H1 (cell line): Measurements from ENCODE around the gene TSR1. TPM values are rescaled to one million over a fixed set of nuclear protein-coding genes. Genes with fewer than 3 reads are reported as not detected.

Experiments used
- CTCF ChIA-PET: fragments of 300-600 bp; sonication (Branson Sonifier 250); formaldehyde crosslinking; loops from one replicate; lab custom pipeline; 2021; ENCODE audit not compliant: partially characterized antibody; lab: Charles Lee
- POLR2A ChIA-PET: fragments of 300-600 bp; sonication (Branson Sonifier 250); formaldehyde crosslinking; loops from one replicate; lab custom pipeline; 2021; ENCODE audit warnings: inconsistent platforms; ENCODE audit not compliant: partially characterized antibody; lab: Charles Lee
- DNase-seq, 2 experiments: peaks; one replicate each; pipeline versions ENCODE4 v3.0.0 to v3.0.0-alpha.2; 2010 to 2022; ENCODE audit warnings: low spot score in 2 of 2, low read depth in 1 of 2, mixed read lengths in 1 of 2
- FAIRE-seq: peaks from 2 replicates; lab custom pipeline; 2011; peaks lifted over from hg19 to GRCh38; lab: Jason Lieb, UNC
- H2AFZ ChIP-seq: 2 replicates; pipeline ENCODE4 v1.8.1; 2012; ENCODE audit warnings: low read length, inconsistent platforms
- H2AK5ac ChIP-seq: 2 replicates; pipeline ENCODE4 v1.6.1; 2013; ENCODE audit warnings: low read depth, low read length
- H2BK120ac ChIP-seq: replicated peaks from 2 replicates; pipeline ENCODE3; 2013; ENCODE audit warnings: low read depth, low read length, inconsistent platforms
- H2BK12ac ChIP-seq: 2 replicates; pipeline ENCODE4 v1.6.1; 2013; ENCODE audit warnings: low read depth, low read length
- H2BK15ac ChIP-seq: 2 replicates; pipeline ENCODE4 v1.6.1; 2013; ENCODE audit warnings: low read length
- H2BK20ac ChIP-seq: 2 replicates; pipeline ENCODE4 v1.6.1; 2013; ENCODE audit warnings: low read length
- H2BK5ac ChIP-seq: 2 replicates; pipeline ENCODE4 v1.6.1; 2013; ENCODE audit warnings: low read depth, low read length
- H3K14ac ChIP-seq: 2 replicates; pipeline ENCODE4 v1.6.1; 2013; ENCODE audit warnings: inconsistent platforms; ENCODE audit not compliant: insufficient read length
- H3K18ac ChIP-seq: 2 replicates; pipeline ENCODE4 v1.6.1; 2013; ENCODE audit warnings: low read length; ENCODE audit errors: extremely low read depth
- H3K23ac ChIP-seq: 2 replicates; pipeline ENCODE4 v1.6.1; 2013; ENCODE audit warnings: inconsistent platforms; ENCODE audit not compliant: insufficient read length
- H3K23me2 ChIP-seq: 2 replicates; pipeline ENCODE4 v1.6.1; 2013; ENCODE audit warnings: low read depth, low read length
- H3K27ac ChIP-seq: 2 replicates; pipeline ENCODE4 v1.6.1; 2011; ENCODE audit warnings: low read depth, low read length, inconsistent platforms
- H3K27me3 ChIP-seq, 4 experiments: replicated peaks in 1 of 4; 1 replicate in 1 of 4; 2 replicates in 3 of 4; pipeline versions ENCODE4 v1.6.1 to v1.8.1; 2011 to 2013; ENCODE audit warnings: low read length in 3 of 4, mild to moderate bottlenecking in 3 of 4, inconsistent platforms in 2 of 4, mixed read lengths in 2 of 4, moderate library complexity in 1 of 4; ENCODE audit not compliant: control insufficient read depth in 3 of 4, insufficient read depth in 3 of 4; ENCODE audit errors: extremely low read depth in 1 of 4
- H3K36me3 ChIP-seq, 4 experiments: 2 replicates each; pipeline versions ENCODE4 v1.6.1 to v1.8.1; 2011 to 2013; ENCODE audit warnings: mild to moderate bottlenecking in 4 of 4, low read length in 3 of 4, moderate library complexity in 2 of 4, control low read depth in 1 of 4, inconsistent platforms in 1 of 4; ENCODE audit not compliant: insufficient read depth in 4 of 4, control insufficient read depth in 2 of 4
- H3K4ac ChIP-seq: replicated peaks from 2 replicates; pipeline ENCODE3; 2013; ENCODE audit warnings: low read length, low read depth, mixed read lengths, inconsistent platforms; ENCODE audit not compliant: insufficient read length
- H3K4me1 ChIP-seq, 4 experiments: replicated peaks in 1 of 4; 1 replicate in 1 of 4; 2 replicates in 3 of 4; pipeline versions ENCODE4 v1.6.1 to v1.8.1; 2011 to 2013; ENCODE audit warnings: low read length in 3 of 4, inconsistent platforms in 2 of 4, mixed read lengths in 1 of 4; ENCODE audit not compliant: insufficient read depth in 4 of 4, control insufficient read depth in 3 of 4
- H3K4me2 ChIP-seq, 2 experiments: 2 replicates each; pipeline versions ENCODE4 v1.6.1 to v1.8.1; 2011 to 2013; ENCODE audit warnings: low read depth in 2 of 2, low read length in 2 of 2, control low read depth in 1 of 2, inconsistent platforms in 1 of 2, mild to moderate bottlenecking in 1 of 2; ENCODE audit not compliant: insufficient read depth in 1 of 2
- H3K4me3 ChIP-seq, 4 experiments: fragments of 200-600, 300-600 bp in 1 of 4; sonication (generic), shearing (Covaris generic), sonication (Bioruptor Twin) in 1 of 4; 2 replicates each; pipeline versions ENCODE4 v1.5.1 to v1.8.1; 2011 to 2016; ENCODE audit warnings: low read length in 4 of 4, low read depth in 3 of 4, control low read depth in 2 of 4, inconsistent platforms in 2 of 4, mild to moderate bottlenecking in 2 of 4, mixed read lengths in 1 of 4, moderate library complexity in 1 of 4; ENCODE audit not compliant: insufficient read depth in 2 of 4; ENCODE audit errors: extremely low read depth in 1 of 4
- H3K56ac ChIP-seq: replicated peaks from 2 replicates; pipeline ENCODE3; 2013; ENCODE audit warnings: low read depth, mild to moderate bottlenecking, mixed read lengths, low read length, inconsistent platforms; ENCODE audit not compliant: insufficient read length
- H3K79me1 ChIP-seq: 2 replicates; pipeline ENCODE4 v1.6.1; 2013; ENCODE audit warnings: low read depth, low read length, control low read depth
- H3K79me2 ChIP-seq, 2 experiments: 2 replicates each; pipeline versions ENCODE4 v1.6.1 to v1.8.1; 2012 to 2013; ENCODE audit warnings: low read length in 2 of 2, mild to moderate bottlenecking in 2 of 2, inconsistent platforms in 1 of 2; ENCODE audit not compliant: insufficient read depth in 2 of 2, control insufficient read depth in 1 of 2
- H3K9ac ChIP-seq, 4 experiments: replicated peaks in 1 of 4; 1 replicate in 1 of 4; 2 replicates in 3 of 4; pipeline versions ENCODE4 v1.6.1 to v1.8.1; 2011 to 2013; ENCODE audit warnings: low read depth in 3 of 4, low read length in 3 of 4, control low read depth in 2 of 4, mild to moderate bottlenecking in 2 of 4, moderate library complexity in 2 of 4, inconsistent platforms in 1 of 4; ENCODE audit errors: extremely low read depth in 1 of 4
- H3K9me3 ChIP-seq, 2 experiments: 2 replicates each; pipeline versions ENCODE4 v1.6.1 to v1.8.1; 2012 to 2013; ENCODE audit warnings: mild to moderate bottlenecking in 2 of 2, moderate library complexity in 2 of 2, control low read depth in 1 of 2, inconsistent platforms in 1 of 2, low read depth in 1 of 2, low read length in 1 of 2, mixed read lengths in 1 of 2; ENCODE audit not compliant: insufficient read depth in 2 of 2
- H4K20me1 ChIP-seq, 2 experiments: replicated peaks in 1 of 2; 2 replicates each; pipeline versions ENCODE3 to v1.8.1; 2011 to 2013; ENCODE audit warnings: inconsistent platforms in 2 of 2, low read length in 2 of 2, mild to moderate bottlenecking in 1 of 2; ENCODE audit not compliant: insufficient read depth in 2 of 2, control insufficient read depth in 1 of 2
- H4K5ac ChIP-seq: 2 replicates; pipeline ENCODE4 v1.6.1; 2013; ENCODE audit warnings: low read length, low read depth, mixed read lengths, inconsistent platforms; ENCODE audit not compliant: insufficient read length
- H4K8ac ChIP-seq: 2 replicates; pipeline ENCODE4 v1.8.0; 2013; ENCODE audit warnings: mild to moderate bottlenecking, moderate library complexity, low read length, inconsistent platforms; ENCODE audit not compliant: insufficient read depth; ENCODE audit errors: extremely low read depth
- H4K91ac ChIP-seq: replicated peaks from 2 replicates; pipeline ENCODE3; 2013; ENCODE audit warnings: low read length, mixed read lengths, inconsistent platforms; ENCODE audit not compliant: insufficient read length
- ASH2L ChIP-seq: fragments of 200-600, 300-600 bp; sonication (generic); IDR thresholded peaks from one replicate; pipeline ENCODE4 v1.7.1; 2017; ENCODE audit warnings: low read length
- CHD1 ChIP-seq: IDR thresholded peaks from 2 replicates; pipeline ENCODE4 v1.6.1; 2012; ENCODE audit warnings: low read depth, low read length, improper control_type of control experiment
- CTBP2 ChIP-seq: IDR thresholded peaks from 2 replicates; pipeline ENCODE4 v1.7.0; 2011; ENCODE audit warnings: borderline replicate concordance, mild to moderate bottlenecking, moderate library complexity, mixed read lengths, low read length; ENCODE audit not compliant: insufficient read depth, insufficient read length
- JUND ChIP-seq: IDR thresholded peaks from 2 replicates; pipeline ENCODE4 v1.6.1; 2011; ENCODE audit warnings: mild to moderate bottlenecking, improper control_type of control experiment, low read length
- KDM1A ChIP-seq: fragments of 200-600, 300-600 bp; sonication (generic); IDR thresholded peaks from 2 replicates; pipeline ENCODE4 v1.7.1; 2016; ENCODE audit warnings: mild to moderate bottlenecking, low read length, borderline replicate concordance
- KDM4A ChIP-seq: IDR thresholded peaks from one replicate; pipeline ENCODE4 v1.7.1; 2012; ENCODE audit warnings: low read depth, mild to moderate bottlenecking, moderate library complexity, low read length, inconsistent platforms; ENCODE audit not compliant: severe bottlenecking
- PHF8 ChIP-seq: fragments of 200-600 bp; sonication (generic); conservative IDR thresholded peaks from 2 replicates; pipeline ENCODE4 v1.7.1; 2012; ENCODE audit warnings: low read depth, mild to moderate bottlenecking, inconsistent platforms, low read length, moderate library complexity
- POLR2A ChIP-seq, 2 experiments: IDR thresholded peaks; 1 replicate in 1 of 2; 2 replicates in 1 of 2; pipeline ENCODE4 v1.6.1; 2011; ENCODE audit warnings: low read depth in 2 of 2, low read length in 2 of 2, mild to moderate bottlenecking in 2 of 2; ENCODE audit errors: control extremely low read depth in 1 of 2
- SP1 ChIP-seq: IDR thresholded peaks from 2 replicates; pipeline ENCODE4 v1.6.1; 2011; ENCODE audit warnings: low read depth, low read length
- WGBS, 2 experiments: shearing (Covaris generic) in 1 of 2; methylation state at CpG; one replicate each; pipeline versions ENCODE4 v1.1.6 to v1.1.7; 2013 to 2015; ENCODE audit warnings: low lambda C conversion rate in 2 of 2, mixed read lengths in 2 of 2, inconsistent platforms in 1 of 2, low coverage in 1 of 2, missing lambda C conversion rate in 1 of 2; ENCODE audit not compliant: insufficient replicate concordance in 2 of 2, insufficient coverage in 1 of 2, insufficient read length in 1 of 2; ENCODE audit errors: extremely low coverage in 1 of 2, missing lambda C conversion rate in 1 of 2; 5-methylcytosine and 5-hydroxymethylcytosine counted together
- polyA plus RNA-seq, 7 experiments: library from polyadenylated mRNA; depleted of rRNA in 3 of 7; stranded (reverse) in 5 of 7; unstranded in 2 of 7; fragments of >200 nt in 5 of 7; fragments of 200-250 nt in 2 of 7; gene quantifications; 1 replicate in 5 of 7; 2 replicates in 1 of 7; 4 replicates in 1 of 7; pipeline versions ENCODE4 v1.2.1 to v1.2.3, GENCODE V29; 2011 to 2013; ENCODE audit warnings: missing spikeins in 2 of 7, mixed read lengths in 2 of 7
- total RNA-seq: library from RNA; stranded (reverse); fragmentation: NEBNext Ultra II Directional; extraction: Animal tissue kit (Norgen Biotek cat#: 25700); gene quantifications from 2 replicates; pipeline ENCODE4 v1.2.1, GENCODE V29; 2021
- TF ChIP-seq, protein P1 (sequence below): IDR thresholded peaks from 2 replicates; pipeline ENCODE4 v1.6.1; 2012; ENCODE audit warnings: low read length, inconsistent platforms

TSR1 gene
- total and polyA plus RNA-seq, 2 of the 8 experiments (the other 6 are each of a cell fraction or from before 2014, with no cell fraction given) = 14.5 to 69.7 TPM

DNA sequence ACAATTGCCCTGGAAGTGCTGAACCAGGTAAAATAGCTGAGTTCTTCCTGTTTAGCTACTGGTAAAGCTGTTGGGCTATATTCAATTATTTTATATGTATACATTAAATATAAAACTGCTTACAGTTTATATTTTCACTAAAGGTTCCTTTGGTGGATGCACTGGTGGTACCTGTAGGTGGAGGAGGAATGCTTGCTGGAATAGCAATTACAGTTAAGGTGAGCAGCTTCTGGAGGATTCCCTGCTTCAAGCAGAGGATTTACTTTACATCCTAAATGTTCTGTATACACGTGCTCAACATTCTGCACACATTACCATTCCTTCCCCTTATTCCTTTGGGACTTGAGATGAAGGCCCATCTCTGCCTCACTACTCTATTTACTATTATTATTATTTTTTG is 14.9 kb downstream of the TSR1 start:
- no peaks in the 10 kb centered on the region for H3K79me1 ChIP-seq
- TF ChIP-seq CTBP2 (no peak), ASH2L (no peak), POLR2A (IDR thresholded peaks at IDR 0.05; ENCODE audit: control extremely low read depth in 1 of 2, low read depth in 2 of 2, low read length in 2 of 2) (no peak; a peak in 1 of 3 replicates), SP1 (no peak), PHF8 (no peak), JUND (no peak), CHD1 (no peak), KDM4A (no peak), KDM1A (no peak)
- TF ChIP-seq, protein P1, sequence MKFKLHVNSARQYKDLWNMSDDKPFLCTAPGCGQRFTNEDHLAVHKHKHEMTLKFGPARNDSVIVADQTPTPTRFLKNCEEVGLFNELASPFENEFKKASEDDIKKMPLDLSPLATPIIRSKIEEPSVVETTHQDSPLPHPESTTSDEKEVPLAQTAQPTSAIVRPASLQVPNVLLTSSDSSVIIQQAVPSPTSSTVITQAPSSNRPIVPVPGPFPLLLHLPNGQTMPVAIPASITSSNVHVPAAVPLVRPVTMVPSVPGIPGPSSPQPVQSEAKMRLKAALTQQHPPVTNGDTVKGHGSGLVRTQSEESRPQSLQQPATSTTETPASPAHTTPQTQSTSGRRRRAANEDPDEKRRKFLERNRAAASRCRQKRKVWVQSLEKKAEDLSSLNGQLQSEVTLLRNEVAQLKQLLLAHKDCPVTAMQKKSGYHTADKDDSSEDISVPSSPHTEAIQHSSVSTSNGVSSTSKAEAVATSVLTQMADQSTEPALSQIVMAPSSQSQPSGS = no peak

More for the DNA sequence above, 14.9 kb downstream of the TSR1 start:
- no peaks in the 10 kb centered on the region for H3K9me3 ChIP-seq
- H2BK20ac ChIP-seq = no peak overlapping the region
- H2BK120ac ChIP-seq = no peak overlapping the region
- H3K23me2 ChIP-seq = no peaks in the 10 kb centered on the region
- H2AK5ac ChIP-seq = no peak overlapping the region
- H2BK12ac ChIP-seq = no peak overlapping the region
- H3K4me1 ChIP-seq = no peaks in the 10 kb centered on the region
- H3K4ac ChIP-seq = no peak overlapping the region
- no peak overlapping the region for H4K91ac ChIP-seq
- DNase-seq = no peak
- H3K18ac ChIP-seq = no peak overlapping the region
- H3K4me2 ChIP-seq = no peak overlapping the region
- no peak overlapping the region for H2BK5ac ChIP-seq
- no peak overlapping the region for H3K14ac ChIP-seq
- no peak overlapping the region for H3K56ac ChIP-seq
- 79% methylated on average over 1 of the region's 1 CpG; no CpG with 5 or more reads in 1 of the 2 experiments for WGBS, 2 experiments
- no peak overlapping the region for H3K27ac ChIP-seq
- no peak overlapping the region for H2AFZ ChIP-seq
- H3K27me3 ChIP-seq = no peaks in the 10 kb centered on the region
- peaks cover 21 to 47% (median 40%) of the 10 kb centered on the region in 4 experiments for H3K36me3 ChIP-seq
- FAIRE-seq = no peak
- POLR2A ChIA-PET = interaction anchor here (1.6 to 12.1 kb wide), 4 partner anchors 10 to 46 kb away, joined by 4 to 230 read pairs (median 13); partner anchors contain the start of genes SGSM2, SMG6, SRR and TSR1
- CTCF ChIA-PET = interaction anchor here (0.7 to 2.2 kb wide), 2 partner anchors 38 to 45 kb away, joined by 3 to 5 read pairs; no protein-coding TSS in a partner anchor
- H3K79me2 ChIP-seq = no peaks in the 10 kb centered on the region
- no peak overlapping the region for H2BK15ac ChIP-seq
- no peak overlapping the region for H3K23ac ChIP-seq
- peaks cover 3 to 5% of the 10 kb centered on the region in 2 experiments for H4K20me1 ChIP-seq
- H4K5ac ChIP-seq = no peak overlapping the region
- H3K4me3 ChIP-seq = no peak overlapping the region
- H4K8ac ChIP-seq = no peak overlapping the region
- H3K9ac ChIP-seq = no peak overlapping the region
